ENCODE data around the gene PSMC5. TPM values are rescaled to one million over a fixed set of nuclear protein-coding genes. Genes with fewer than 3 reads are reported as not detected.
"Not testable (repeated sequence)": the region's sequence is repeated elsewhere in the genome, so short reads cannot be mapped to it uniquely, and the experiment has no call there.

Gene PSMC5
- total RNA-seq, 1 experiment from 2014 or later, result 91.4 TPM

DNA sequence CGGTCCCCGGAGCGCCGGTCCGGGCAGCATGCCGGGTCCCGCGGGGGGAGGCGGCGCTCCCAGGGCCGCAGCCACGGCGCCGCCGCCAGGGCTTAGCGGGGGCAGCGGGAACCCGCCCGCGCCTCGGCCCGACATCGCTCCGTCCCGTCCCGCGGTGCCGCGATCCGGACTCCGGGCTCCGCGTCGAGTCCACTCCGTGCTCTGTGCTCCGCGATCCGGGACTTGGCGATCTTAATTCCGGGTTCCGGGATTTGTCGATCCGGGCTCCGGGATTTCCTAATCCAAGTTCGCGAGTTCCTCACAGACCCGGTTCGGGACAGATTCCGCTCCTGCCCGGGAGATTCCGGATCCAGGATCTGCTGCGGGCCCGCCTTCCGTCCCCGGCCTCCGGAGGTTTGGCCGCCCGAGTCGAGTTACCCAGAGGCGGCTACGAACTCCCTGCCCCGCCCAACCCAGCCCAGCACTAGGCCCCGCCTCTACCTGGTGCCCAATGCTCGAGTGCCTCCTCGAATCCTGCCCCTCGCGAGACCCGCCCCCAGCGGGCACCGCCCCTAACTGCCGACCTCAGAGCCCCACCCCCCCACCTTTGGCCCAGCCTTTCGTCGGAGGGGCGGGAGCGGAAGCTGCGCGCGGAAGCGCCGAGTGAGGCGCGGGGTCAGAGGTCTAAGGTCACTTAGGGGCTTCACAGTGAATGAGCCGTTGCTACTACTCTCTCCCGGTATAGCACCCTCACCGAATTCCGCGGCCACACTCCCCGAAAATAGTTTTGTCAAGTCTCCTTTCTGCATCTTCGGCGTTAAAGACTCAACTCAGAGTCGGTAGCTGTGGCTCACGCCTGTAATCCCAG lies 15.5 kb downstream of the PSMC5 start, which contains the start of gene SMARCD2:
TSS of gene SMARCD2 (minus strand) at position 146 of the 847 bp plus-strand sequence. CDS start at position 135, 11 bp downstream.
- CTCF ChIA-PET, result no interaction called here
- peaks cover 33% of the 10 kb centered on the region for H3K36me3 Mint-ChIP-seq (ENCODE audit: insufficient read depth, unreplicated experiment)
- H3K4me3 Mint-ChIP-seq (ENCODE audit: low read depth, unreplicated experiment), result peak within 1 kb of the TSS; percentile 84
- H3K4me1 Mint-ChIP-seq (ENCODE audit: low read depth, unreplicated experiment), result peaks cover 11% of the 10 kb centered on the region
- no peaks in the 10 kb centered on the region for H3K9me3 Mint-ChIP-seq (ENCODE audit: low read depth, unreplicated experiment)
- no peaks in the 10 kb centered on the region for H3K27me3 Mint-ChIP-seq (ENCODE audit: unreplicated experiment)
- intact Hi-C loops (cut with micrococcal nuclease; ENCODE audit: unreplicated experiment), result no loop called here
- peak within 1 kb of the TSS; percentile 77 for H3K27ac Mint-ChIP-seq (ENCODE audit: unreplicated experiment)
- peak; percentile 94 for DNase-seq
- no peak for TF ChIP-seq CTCF (IDR thresholded peaks at IDR 0.05; ENCODE audit: unreplicated experiment)
- no TSS peak for BruUV-seq (replicated peaks)

- DNase-seq; H3K27ac Mint-ChIP-seq (ENCODE audit: unreplicated experiment); intact Hi-C loops (cut with micrococcal nuclease; ENCODE audit: unreplicated experiment); H3K9me3 Mint-ChIP-seq (ENCODE audit: low read depth, unreplicated experiment); H3K27me3 Mint-ChIP-seq (ENCODE audit: unreplicated experiment); BruUV-seq (replicated peaks); CTCF ChIA-PET: not testable (repeated sequence)
- Mint-ChIP-seq H3K4me3 (ENCODE audit: low read depth, unreplicated experiment) (peak overlapping the region; percentile 84), H3K36me3 (ENCODE audit: insufficient read depth, unreplicated experiment) (peaks cover 38% of the 10 kb centered on the region), H3K4me1 (ENCODE audit: low read depth, unreplicated experiment) (peaks cover 11% of the 10 kb centered on the region)
These were observed 16.2 kb downstream of the PSMC5 start for GRCh38 chr17:63843387-63843888.

DNA sequence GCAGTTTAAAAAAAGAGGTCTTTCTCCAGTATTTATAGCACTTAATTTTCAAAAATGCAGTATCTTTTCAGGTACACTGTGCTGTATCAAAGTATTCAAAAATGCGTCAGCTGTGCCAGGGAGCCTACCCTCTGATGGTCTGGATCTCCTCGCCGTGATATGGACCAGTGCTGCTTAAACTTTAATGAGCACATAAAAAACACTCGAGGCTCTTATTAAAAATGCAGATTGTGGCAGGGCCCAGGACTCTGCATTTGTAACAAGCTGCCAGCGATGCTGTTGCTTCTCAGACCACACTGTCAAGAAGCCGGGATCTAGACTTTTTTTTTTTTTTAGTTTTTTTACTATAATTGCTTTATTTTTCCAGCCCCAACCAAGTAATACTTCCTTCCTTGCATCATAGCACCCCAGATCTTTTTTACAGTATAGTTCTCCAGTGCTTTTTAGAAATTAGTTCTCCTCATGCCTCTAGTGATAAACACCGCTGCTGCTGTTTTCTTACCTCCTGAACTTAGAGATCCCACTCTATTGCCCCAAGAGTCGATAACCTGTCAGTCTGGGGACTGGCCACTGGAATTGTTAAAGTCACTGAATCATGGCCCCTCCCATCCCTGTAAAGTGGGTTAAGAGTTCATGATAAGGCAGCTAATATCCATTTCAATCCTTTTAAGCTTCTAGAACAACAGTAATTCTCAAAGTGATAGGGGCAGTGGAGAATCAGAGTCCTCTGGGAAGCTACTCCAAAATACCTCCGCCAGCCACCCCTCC lies 16.9 kb downstream of the PSMC5 start:
- intact Hi-C loops (cut with micrococcal nuclease; ENCODE audit: unreplicated experiment), result no loop called here
- Mint-ChIP-seq H3K27ac (ENCODE audit: unreplicated experiment) (no peak overlapping the region), H3K4me3 (ENCODE audit: low read depth, unreplicated experiment) (peak overlapping the region; percentile 84), H3K4me1 (ENCODE audit: low read depth, unreplicated experiment) (peaks cover 11% of the 10 kb centered on the region), H3K36me3 (ENCODE audit: insufficient read depth, unreplicated experiment) (peaks cover 43% of the 10 kb centered on the region), H3K27me3 (ENCODE audit: unreplicated experiment) (no peaks in the 10 kb centered on the region), H3K9me3 (ENCODE audit: low read depth, unreplicated experiment) (no peaks in the 10 kb centered on the region)
- TF ChIP-seq CTCF (IDR thresholded peaks at IDR 0.05; ENCODE audit: unreplicated experiment), result no peak
- CTCF ChIA-PET, result no interaction called here
- no TSS peak for BruUV-seq (replicated peaks)
- no peak for DNase-seq

DNA sequence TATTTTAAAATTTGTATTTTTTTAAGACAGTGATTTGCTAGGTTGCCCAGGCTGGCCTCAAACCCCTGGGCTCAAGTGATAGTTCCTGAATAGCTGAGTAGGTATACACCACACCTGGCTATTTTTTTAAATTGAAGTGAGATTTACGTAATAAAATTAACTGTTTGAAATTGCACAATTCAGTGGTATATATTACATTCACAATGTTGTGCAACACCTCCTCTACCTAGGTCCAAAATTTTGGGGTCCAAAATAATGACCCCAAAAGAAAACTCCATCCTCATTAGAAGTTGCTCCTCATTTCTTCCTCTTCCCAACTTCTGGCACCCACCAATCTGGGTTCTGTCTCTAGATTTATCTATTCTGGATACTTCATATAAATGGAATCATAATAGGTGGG lies 18.3 kb downstream of the PSMC5 start:
- Mint-ChIP-seq H3K4me1 (ENCODE audit: low read depth, unreplicated experiment) (peaks cover 8% of the 10 kb centered on the region), H3K27ac (ENCODE audit: unreplicated experiment) (no peak overlapping the region), H3K9me3 (ENCODE audit: low read depth, unreplicated experiment) (no peaks in the 10 kb centered on the region), H3K27me3 (ENCODE audit: unreplicated experiment) (no peaks in the 10 kb centered on the region), H3K36me3 (ENCODE audit: insufficient read depth, unreplicated experiment) (peaks cover 47% of the 10 kb centered on the region), H3K4me3 (ENCODE audit: low read depth, unreplicated experiment) (no peak overlapping the region)
- no TSS peak for BruUV-seq (replicated peaks)
- DNase-seq, result no peak
- no peak for TF ChIP-seq CTCF (IDR thresholded peaks at IDR 0.05; ENCODE audit: unreplicated experiment)
- intact Hi-C loops (cut with micrococcal nuclease; ENCODE audit: unreplicated experiment), result no loop called here
- CTCF ChIA-PET, result no interaction called here

Data from Calu3 (cell line).